GM23248 (cell line): ENCODE results near the gene MSH5. TPM values are rescaled to one million over a fixed set of nuclear protein-coding genes. Genes with fewer than 3 reads are reported as not detected.

Experiments used
- DNase-seq: peaks from one replicate; pipeline ENCODE4 v3.0.0-alpha.2; 2015
- H2AFZ ChIP-seq: fragments of 200-600 bp; sonication (generic); 2 replicates; pipeline ENCODE4 v1.6.1; 2016; ENCODE audit warnings: antibody characterized with exemption
- H3F3A ChIP-seq: fragments of 200-600 bp; sonication (generic); 2 replicates; pipeline ENCODE4 v1.6.1; 2016; ENCODE audit warnings: mild to moderate bottlenecking, antibody characterized with exemption, mixed run types; ENCODE audit not compliant: insufficient read depth
- H3K27ac ChIP-seq: fragments of 200-600 bp; sonication (generic); 2 replicates; pipeline ENCODE4 v1.5.1; 2016; ENCODE audit warnings: mild to moderate bottlenecking
- H3K27me3 ChIP-seq: fragments of 200-600 bp; sonication (generic); replicated peaks from 2 replicates; pipeline ENCODE4 v1.6.1; 2016; ENCODE audit warnings: mild to moderate bottlenecking; ENCODE audit not compliant: insufficient read depth
- H3K36me3 ChIP-seq: fragments of 200-600 bp; sonication (generic); 2 replicates; pipeline ENCODE4 v1.6.1; 2016; ENCODE audit warnings: low read depth, mild to moderate bottlenecking
- H3K4me1 ChIP-seq: fragments of 200-600 bp; sonication (generic); 2 replicates; pipeline ENCODE4 v1.6.1; 2016; ENCODE audit warnings: mild to moderate bottlenecking; ENCODE audit not compliant: insufficient read depth
- H3K4me2 ChIP-seq: fragments of 200-600 bp; sonication (generic); one replicate; pipeline ENCODE4 v1.6.1; 2016; ENCODE audit warnings: mild to moderate bottlenecking; ENCODE audit not compliant: unreplicated experiment
- H3K4me3 ChIP-seq: fragments of 200-600 bp; sonication (generic); 2 replicates; pipeline ENCODE4 v1.5.1; 2016; ENCODE audit warnings: mild to moderate bottlenecking
- H3K79me2 ChIP-seq: fragments of 200-600 bp; sonication (generic); 2 replicates; pipeline ENCODE4 v1.6.1; 2016; ENCODE audit warnings: mild to moderate bottlenecking; ENCODE audit not compliant: insufficient read depth
- H3K9ac ChIP-seq: fragments of 200-600 bp; sonication (generic); 2 replicates; pipeline ENCODE4 v1.6.1; 2016; ENCODE audit warnings: mild to moderate bottlenecking
- H3K9me2 ChIP-seq: fragments of 200-600 bp; sonication (generic); 2 replicates; pipeline ENCODE4 v1.6.1; 2016; ENCODE audit warnings: mixed run types, mild to moderate bottlenecking, moderate library complexity; ENCODE audit not compliant: insufficient read depth
- H3K9me3 ChIP-seq: fragments of 200-600 bp; sonication (generic); one replicate; pipeline ENCODE4 v1.6.1; 2017; ENCODE audit warnings: low read depth
- H4K20me1 ChIP-seq: fragments of 200-600 bp; sonication (generic); 2 replicates; pipeline ENCODE4 v1.6.0; 2016; ENCODE audit not compliant: insufficient read depth
- EZH2 ChIP-seq: fragments of 200-600 bp; sonication (generic); IDR thresholded peaks from 2 replicates; pipeline ENCODE4 v1.6.1; 2018; ENCODE audit warnings: antibody characterized with exemption, mild to moderate bottlenecking; ENCODE audit not compliant: insufficient read depth, poor library complexity, severe bottlenecking
- EZH2phosphoT487 ChIP-seq: fragments of 200-600 bp; sonication (generic); IDR thresholded peaks from 2 replicates; pipeline ENCODE4 v1.6.1; 2018; ENCODE audit warnings: antibody characterized with exemption, moderate library complexity, mild to moderate bottlenecking, low read depth; ENCODE audit not compliant: insufficient read depth
- WGBS, 2 experiments: methylation state at CpG; one replicate each; pipeline ENCODE4 v1.1.6; 2015 to 2017; ENCODE audit warnings: low lambda C conversion rate in 2 of 2, low coverage in 1 of 2; ENCODE audit errors: missing lambda C conversion rate in 2 of 2; 5-methylcytosine and 5-hydroxymethylcytosine counted together
- in situ Hi-C: fragments of 300-500 bp; cut with MboI; formaldehyde crosslinking; loops from 2 replicates; pipeline ENCODE4 v1.15.0; 2020
- polyA plus RNA-seq: library from polyadenylated mRNA; unstranded; fragments of >200 nt; fragmentation: Nextera tagmentation; extraction: Ambion mirVana; gene quantifications from 2 replicates; pipeline ENCODE4 v1.2.1, GENCODE V29; 2016
- total RNA-seq: library from RNA; depleted of rRNA; stranded (reverse); fragments of >200 nt; shearing (Covaris generic); gene quantifications from 2 replicates; pipeline ENCODE4 v1.2.3, GENCODE V29; 2014

MSH5 gene
- total and polyA plus RNA-seq, 2 experiments from 2014 or later: 2.9 to 4.3 TPM

- no peaks in the 10 kb centered on the region for H4K20me1 ChIP-seq
- peak overlapping the region; percentile 46 for H3K4me3 ChIP-seq
- H3K9me2 ChIP-seq: no peaks in the 10 kb centered on the region
- TF ChIP-seq EZH2 (no peak), EZH2phosphoT487 (no peak)
- H3K9ac ChIP-seq: peak overlapping the region; percentile 49
- peak overlapping the region; percentile 58 for H3K4me2 ChIP-seq
- no peaks in the 10 kb centered on the region for H3K36me3 ChIP-seq
- peaks cover 13% of the 10 kb centered on the region for H3K4me1 ChIP-seq
- peak; percentile 26 for DNase-seq
- in situ Hi-C loops: no loop called here
- H3F3A ChIP-seq: peaks cover 7% of the 10 kb centered on the region; the same call in 1 of the 2 replicates
- H2AFZ ChIP-seq: no peak overlapping the region
- H3K27me3 ChIP-seq: no peaks in the 10 kb centered on the region
- no peaks in the 10 kb centered on the region for H3K79me2 ChIP-seq
- H3K9me3 ChIP-seq: no peaks in the 10 kb centered on the region
- WGBS, 2 experiments: 24 to 42% methylated on average over 8 to 14 of the region's 14 CpGs
- peak overlapping the region; percentile 39; the same call in 1 of the 2 replicates for H3K27ac ChIP-seq
Measured at GRCh38 chr6:31776485-31776988, 36.7 kb downstream of the MSH5 start.

GRCh38 chr6:31776989-31777666 lies 37.3 kb downstream of the MSH5 start, which contains the start of gene VWA7:
Gene VWA7 (minus strand): TSS chr6:31777328. CDS start chr6:31776779, 549 bp downstream.
- no peak within 1 kb of the TSS for H2AFZ ChIP-seq
- no peaks in the 10 kb centered on the region for H3K9me2 ChIP-seq
- H4K20me1 ChIP-seq: no peaks in the 10 kb centered on the region
- H3K79me2 ChIP-seq: no peaks in the 10 kb centered on the region
- peak within 1 kb of the TSS; percentile 49 for H3K9ac ChIP-seq
- peaks cover 7% of the 10 kb centered on the region; the same call in 1 of the 2 replicates for H3F3A ChIP-seq
- TF ChIP-seq EZH2: no peak
- TF ChIP-seq EZH2phosphoT487: no peak
- peak within 1 kb of the TSS; percentile 46 for H3K4me3 ChIP-seq
- no peaks in the 10 kb centered on the region for H3K36me3 ChIP-seq
- no peaks in the 10 kb centered on the region for H3K9me3 ChIP-seq
- H3K4me1 ChIP-seq: peaks cover 13% of the 10 kb centered on the region
- DNase-seq: peak; percentile 89
- WGBS, 2 experiments: 4 to 10% methylated on average over 11 to 14 of the region's 15 CpGs
- H3K27me3 ChIP-seq: no peaks in the 10 kb centered on the region
- in situ Hi-C loops: no loop called here
- peak within 1 kb of the TSS; percentile 58 for H3K4me2 ChIP-seq
- H3K27ac ChIP-seq: peak within 1 kb of the TSS; percentile 39

GRCh38 chr6:31777667-31778050 lies 37.9 kb downstream of the MSH5 start:
- H3K4me3 ChIP-seq: no peak overlapping the region
- in situ Hi-C loops: no loop called here

DNA sequence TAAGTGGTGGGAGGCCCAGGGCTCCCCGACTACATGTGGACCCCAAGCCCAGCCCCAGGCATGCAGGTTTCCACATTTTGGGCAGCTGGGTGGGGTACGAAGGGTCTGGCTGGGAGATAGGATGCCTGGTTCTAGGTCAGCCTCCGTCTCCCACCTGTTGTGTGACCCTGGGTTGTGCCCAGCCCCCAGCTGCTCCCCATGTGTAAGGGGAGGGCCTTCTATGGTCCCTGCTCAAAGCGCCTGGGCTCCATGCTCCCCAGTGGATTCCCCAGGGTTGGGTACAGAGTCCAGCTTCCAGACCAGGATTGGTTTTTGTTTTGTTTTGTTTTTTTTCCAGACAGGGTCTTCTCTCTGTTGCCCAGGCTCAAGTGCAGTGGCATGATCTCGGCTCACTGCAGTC lies 38.4 kb downstream of the MSH5 start:
- no peaks in the 10 kb centered on the region for H3K36me3 ChIP-seq
- no peaks in the 10 kb centered on the region for H3K9me3 ChIP-seq
- TF ChIP-seq EZH2phosphoT487: no peak
- TF ChIP-seq EZH2: no peak
- H3F3A ChIP-seq: peaks cover 7% of the 10 kb centered on the region; the same call in 1 of the 2 replicates
- no peaks in the 10 kb centered on the region for H3K27me3 ChIP-seq
- no peak overlapping the region for H3K4me3 ChIP-seq
- WGBS, 2 experiments: 91 to 96% methylated on average over 5 of the region's 5 CpGs
- no peaks in the 10 kb centered on the region for H3K79me2 ChIP-seq
- no peak overlapping the region for H3K4me2 ChIP-seq
- no peaks in the 10 kb centered on the region for H3K9me2 ChIP-seq
- H3K9ac ChIP-seq: no peak overlapping the region
- DNase-seq: no peak
- H2AFZ ChIP-seq: no peak overlapping the region
- in situ Hi-C loops: no loop called here
- no peaks in the 10 kb centered on the region for H4K20me1 ChIP-seq
- no peak overlapping the region for H3K27ac ChIP-seq
- H3K4me1 ChIP-seq: peaks cover 13% of the 10 kb centered on the region

More at GRCh38 chr6:31777667-31778050, 37.9 kb downstream of the MSH5 start:
- Histone ChIP-seq H3K79me2 (no peaks in the 10 kb centered on the region), H3K36me3 (no peaks in the 10 kb centered on the region), H3K27me3 (no peaks in the 10 kb centered on the region), H4K20me1 (no peaks in the 10 kb centered on the region), H3K4me1 (peaks cover 13% of the 10 kb centered on the region), H3K9me3 (no peaks in the 10 kb centered on the region), H3K9me2 (no peaks in the 10 kb centered on the region), H3K9ac (no peak overlapping the region), H3K4me2 (no peak overlapping the region), H2AFZ (no peak overlapping the region), H3K27ac (peak overlapping the region; percentile 39), H3F3A (peaks cover 7% of the 10 kb centered on the region; the same call in 1 of the 2 replicates)
- WGBS, 2 experiments: 87 to 88% methylated on average over 4 to 5 of the region's 5 CpGs
- no peak for DNase-seq
- TF ChIP-seq EZH2phosphoT487 (no peak), EZH2 (no peak)
